Ishikawa (cell line): ENCODE data around the gene REV3L.

Experiments
- CEBPB ChIP-seq: IDR thresholded peaks from 2 replicates; pipeline ENCODE4 v1.6.1; 2012
- CREB1 ChIP-seq: IDR thresholded peaks from 2 replicates; pipeline ENCODE4 v1.6.1; 2012; ENCODE audit warnings: low read depth
- EGR1 ChIP-seq: IDR thresholded peaks from 2 replicates; pipeline ENCODE4 v1.6.1; 2012
- EP300 ChIP-seq: IDR thresholded peaks from 2 replicates; pipeline ENCODE4 v1.6.1; 2012; ENCODE audit warnings: borderline replicate concordance
- FOXM1 ChIP-seq: IDR thresholded peaks from 2 replicates; pipeline ENCODE4 v1.6.1; 2012; ENCODE audit warnings: low read depth, borderline replicate concordance
- MAX ChIP-seq: IDR thresholded peaks from 2 replicates; pipeline ENCODE4 v1.6.1; 2012
- NFIC ChIP-seq: IDR thresholded peaks from 2 replicates; pipeline ENCODE4 v1.6.1; 2012
- RAD21 ChIP-seq: IDR thresholded peaks from 2 replicates; pipeline ENCODE4 v1.6.1; 2012; ENCODE audit warnings: low read depth
- REST ChIP-seq: IDR thresholded peaks from 2 replicates; pipeline ENCODE4 v1.6.1; 2012; ENCODE audit warnings: low read depth, mild to moderate bottlenecking
- TAF1 ChIP-seq: IDR thresholded peaks from 2 replicates; pipeline ENCODE4 v1.6.1; 2012; ENCODE audit warnings: low read depth, mild to moderate bottlenecking
- TCF12 ChIP-seq: IDR thresholded peaks from 2 replicates; pipeline ENCODE4 v1.6.1; 2012; ENCODE audit warnings: low read depth
- TEAD4 ChIP-seq: IDR thresholded peaks from 2 replicates; pipeline ENCODE4 v1.6.1; 2012
- USF1 ChIP-seq: IDR thresholded peaks from 2 replicates; pipeline ENCODE4 v1.6.1; 2012
- YY1 ChIP-seq: IDR thresholded peaks from 2 replicates; pipeline ENCODE4 v1.6.1; 2012; ENCODE audit warnings: low read depth
- ZBTB7A ChIP-seq: IDR thresholded peaks from 2 replicates; pipeline ENCODE4 v1.6.1; 2012; ENCODE audit warnings: low read depth

REV3L gene

DNA sequence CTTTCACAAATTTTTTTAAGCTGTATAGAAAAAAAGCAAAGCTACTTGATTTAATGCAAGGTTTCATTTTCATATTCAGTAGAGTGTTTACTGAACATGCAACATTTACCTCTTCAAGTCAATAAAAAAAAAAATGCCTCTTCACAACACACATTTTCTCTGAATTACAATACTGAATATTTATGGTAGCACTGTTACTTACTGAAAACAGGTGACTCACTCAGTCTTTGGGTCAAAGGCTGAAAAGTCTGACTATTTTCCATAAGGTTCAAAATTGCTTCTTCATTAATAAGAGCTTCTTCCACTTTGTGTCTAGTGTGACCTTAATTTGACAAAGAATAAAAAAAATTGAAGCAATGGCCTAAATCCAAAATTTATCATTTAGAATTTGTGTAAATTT lies 101.9 kb downstream of the REV3L start:
- TF ChIP-seq MAX (no peak), RAD21 (no peak), REST (no peak), USF1 (no peak), CEBPB (no peak), YY1 (no peak), ZBTB7A (no peak), EP300 (no peak), FOXM1 (no peak), TEAD4 (no peak), EGR1 (no peak), CREB1 (no peak), NFIC (no peak)

- TF ChIP-seq MAX (no peak), CEBPB (no peak), RAD21 (no peak), NFIC (no peak)
Observed at GRCh38 chr6:111379831-111380230, 103.2 kb downstream of the REV3L start.

GRCh38 chr6:111379302-111379701 lies 103.7 kb downstream of the REV3L start:
- TF ChIP-seq REST (no peak), CREB1 (no peak), TEAD4 (no peak), ZBTB7A (no peak), EP300 (no peak), YY1 (no peak), MAX (no peak), EGR1 (no peak), TCF12 (no peak), RAD21 (no peak), FOXM1 (no peak), CEBPB (no peak), TAF1 (no peak), USF1 (no peak), NFIC (no peak)

DNA sequence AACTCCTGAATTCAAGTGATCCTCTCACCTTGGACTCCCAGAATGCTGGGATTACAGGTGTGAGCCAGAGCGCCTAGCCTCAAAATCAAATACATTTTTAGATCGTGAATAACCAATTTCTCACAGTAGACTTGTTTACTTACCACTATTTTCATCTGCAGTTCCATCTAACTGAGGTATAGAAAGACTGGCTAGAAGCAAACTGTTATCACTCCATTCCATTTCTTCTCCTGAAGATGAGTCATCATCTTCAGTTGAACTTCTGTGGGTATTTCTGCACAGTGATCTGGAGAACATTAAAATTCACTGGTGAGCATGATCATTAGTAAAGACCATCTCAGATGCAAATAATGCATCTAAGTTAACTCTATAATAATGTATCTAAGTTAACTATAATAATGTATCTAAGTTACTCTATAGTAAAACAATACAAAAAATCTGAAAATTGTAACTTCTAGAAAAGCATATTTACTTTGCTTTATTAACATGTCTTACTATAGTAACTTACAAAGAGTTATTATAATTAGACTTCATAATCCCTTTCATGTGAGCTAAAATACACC lies 105.4 kb downstream of the REV3L start:
- TF ChIP-seq REST = no peak
- TF ChIP-seq EP300 = no peak
- TF ChIP-seq FOXM1 = no peak
- TF ChIP-seq CREB1 = no peak
- TF ChIP-seq YY1 = no peak
- TF ChIP-seq NFIC = no peak
- no peak for TF ChIP-seq USF1
- no peak for TF ChIP-seq CEBPB
- TF ChIP-seq MAX = no peak
- no peak for TF ChIP-seq ZBTB7A
- TF ChIP-seq TAF1 = no peak
- no peak for TF ChIP-seq TCF12
- no peak for TF ChIP-seq RAD21
- no peak for TF ChIP-seq TEAD4
- no peak for TF ChIP-seq EGR1
